Measurements from ENCODE around the gene RASSF4. TPM values are rescaled to one million over a fixed set of nuclear protein-coding genes. Genes with fewer than 3 reads are reported as not detected.
A peak's percentile ranks its signal among the peaks of the same experiment; 100 is the strongest.

RASSF4 gene
- total RNA-seq, 1 experiment from 2014 or later = 11.5 TPM

- Mint-ChIP-seq H3K27ac (no peak overlapping the region; a peak in 1 of 7 replicates), H3K36me3 (ENCODE audit: insufficient read depth in 1 of 3, low read depth in 3 of 3) (peaks cover 7 to 27% (median 13%) of the 10 kb centered on the region in 3 experiments; a peak in 6 of 7 replicates), H3K27me3 (ENCODE audit: low read depth) (no peaks in the 10 kb centered on the region), H3K9me3 (no peaks in the 10 kb centered on the region; a peak in 2 of 5 replicates), H3K4me3 (no peak overlapping the region), H3K4me1 (peaks cover 48 to 49% of the 10 kb centered on the region in 2 experiments)
- Histone ChIP-seq H3T11ph (ENCODE audit: low read length) (no peak overlapping the region), H2AK5ac (ENCODE audit: insufficient read length, low read length) (no peak overlapping the region), H2BK5ac (ENCODE audit: insufficient read length, low read length) (no peak overlapping the region), H4K91ac (ENCODE audit: insufficient read length, low read depth, low read length) (no peak overlapping the region), H2BK15ac (ENCODE audit: low read depth, low read length) (no peak overlapping the region), H3K27me3 (ENCODE audit: insufficient read depth, low read length) (no peaks in the 10 kb centered on the region), H2BK20ac (ENCODE audit: low read depth, low read length, poor library complexity, severe bottlenecking) (no peak overlapping the region), H3K9ac (ENCODE audit: extremely low read depth, insufficient read length, low read length) (no peak overlapping the region), H3K9me3 (ENCODE audit: control insufficient read depth, low read depth, low read length) (no peaks in the 10 kb centered on the region), H3K14ac (ENCODE audit: insufficient read depth, low read length) (no peak overlapping the region), H3K4me1 (ENCODE audit: insufficient read depth, low read length) (peaks cover 17% of the 10 kb centered on the region), H3K79me2 (ENCODE audit: insufficient read depth, low read length) (no peaks in the 10 kb centered on the region), H3K79me1 (ENCODE audit: insufficient read depth, low read depth, low read length, poor library complexity, severe bottlenecking) (no peaks in the 10 kb centered on the region), H4K8ac (replicated peaks; ENCODE audit: insufficient read length, low read depth, low read length) (no peak overlapping the region), H2BK12ac (ENCODE audit: insufficient read length, low read depth, low read length) (no peak overlapping the region), H3K23ac (ENCODE audit: insufficient read length, low read depth, low read length) (no peak overlapping the region), H2BK120ac (ENCODE audit: low read depth, low read length, poor library complexity, severe bottlenecking) (no peak overlapping the region), H3K4ac (ENCODE audit: low read depth, low read length) (no peak overlapping the region), H3K18ac (ENCODE audit: insufficient read length, low read depth, low read length) (no peak overlapping the region), H3K56ac (ENCODE audit: insufficient read length, low read depth, low read length) (no peak overlapping the region), H4K20me1 (ENCODE audit: control insufficient read depth, insufficient read depth, insufficient read length) (no peaks in the 10 kb centered on the region), H2AFZ (ENCODE audit: low read length) (no peak overlapping the region), H4K5ac (ENCODE audit: insufficient read length, low read depth, low read length) (no peak overlapping the region), H3K23me2 (ENCODE audit: insufficient read length, low read depth, low read length, poor library complexity, severe bottlenecking) (no peaks in the 10 kb centered on the region), H3K4me2 (ENCODE audit: insufficient read depth, insufficient read length, low read length) (no peak overlapping the region), H3K27ac (ENCODE audit: insufficient read length, low read depth, low read length) (no peak overlapping the region)
- peak; percentile 7 for DNase-seq
- no CpG with 5 or more reads among the region's 4 CpGs for WGBS (ENCODE audit: extremely low coverage, insufficient read length, low lambda C conversion rate)
- TF ChIP-seq CTCF (conservative IDR thresholded peaks at IDR 0.05) = no peak
Observed at GRCh38 chr10:44967616-44968015, 8.0 kb downstream of the RASSF4 start.
